IgD-negative memory B cell (primary cell): ENCODE results near the gene SPINK9. TPM values are rescaled to one million over a fixed set of nuclear protein-coding genes. Genes with fewer than 3 reads are reported as not detected.

ENCODE experiments used
- H3K27ac Mint-ChIP-seq, 3 donors: one replicate each; pipeline ENCODE4 v1.8.0; 2020 to 2022; ENCODE audit warnings: mild to moderate bottlenecking in 3 of 3, mixed read lengths in 3 of 3, moderate library complexity in 1 of 3
- H3K27me3 Mint-ChIP-seq: one replicate; pipeline ENCODE4 v1.8.0; 2021; ENCODE audit warnings: mixed read lengths
- H3K36me3 Mint-ChIP-seq: one replicate; pipeline ENCODE4 v1.8.0; 2020; ENCODE audit warnings: mild to moderate bottlenecking, mixed read lengths
- H3K4me1 Mint-ChIP-seq, 3 donors: one replicate each; pipeline ENCODE4 v1.8.0; 2020 to 2022; ENCODE audit warnings: mixed read lengths in 3 of 3, mild to moderate bottlenecking in 1 of 3
- H3K4me3 Mint-ChIP-seq, 4 donors: one replicate each; pipeline ENCODE4 v1.8.0; 2020 to 2022; ENCODE audit warnings: mild to moderate bottlenecking in 4 of 4, mixed read lengths in 4 of 4, moderate library complexity in 3 of 4
- H3K9me3 Mint-ChIP-seq, 3 donors: one replicate each; pipeline ENCODE4 v1.8.0; 2020 to 2021; ENCODE audit warnings: mixed read lengths in 3 of 3, mild to moderate bottlenecking in 1 of 3
- polyA plus RNA-seq: library from polyadenylated mRNA; unstranded; fragments of 300-500 nt; fragmentation: Illumina TruSeq; gene quantifications from one replicate; pipeline ENCODE4 v1.2.3, GENCODE V29; 2021

The SPINK9 gene
- polyA plus RNA-seq, 1 donor from 2014 or later = not detected

GRCh38 chr5:148381906-148382305 lies 46.5 kb downstream of the SPINK9 start:
- peaks cover 3% of the 10 kb centered on the region for H3K27me3 Mint-ChIP-seq
- peaks cover 17 to 32% (median 18%) of the 10 kb centered on the region in 3 donors for H3K4me1 Mint-ChIP-seq
- peaks cover 0 to 9% (median 5%) of the 10 kb centered on the region in 3 donors for H3K9me3 Mint-ChIP-seq
- H3K27ac Mint-ChIP-seq = no peak overlapping the region
- H3K36me3 Mint-ChIP-seq = peaks cover 3% of the 10 kb centered on the region
- peak overlapping the region in 1 of 4 donors; percentile 36 for H3K4me3 Mint-ChIP-seq

GRCh38 chr5:148382961-148383360 lies 47.6 kb downstream of the SPINK9 start:
- Mint-ChIP-seq H3K4me3 (peak overlapping the region; percentile 85 to 94 (median 90)), H3K27ac (peak overlapping the region; percentile 82 to 98 (median 97)), H3K4me1 (peaks cover 17 to 37% (median 22%) of the 10 kb centered on the region in 3 donors), H3K9me3 (peaks cover 0 to 9% (median 5%) of the 10 kb centered on the region in 3 donors), H3K36me3 (no peaks in the 10 kb centered on the region), H3K27me3 (peaks cover 3% of the 10 kb centered on the region)

GRCh38 chr5:148383564-148384379 lies 48.4 kb downstream of the SPINK9 start, which contains the start of gene FBXO38:
TSS of gene FBXO38 (plus strand) at chr5:148383958. CDS start at chr5:148394777, 10,819 bp downstream.
- H3K4me3 Mint-ChIP-seq = peak within 1 kb of the TSS; percentile 85 to 94 (median 90)
- no peaks in the 10 kb centered on the region for H3K36me3 Mint-ChIP-seq
- H3K9me3 Mint-ChIP-seq = peaks cover 0 to 4% (median 0%) of the 10 kb centered on the region in 3 donors
- H3K27ac Mint-ChIP-seq = peak within 1 kb of the TSS; percentile 82 to 98 (median 97)
- peaks cover 3% of the 10 kb centered on the region for H3K27me3 Mint-ChIP-seq
- peaks cover 21 to 41% (median 25%) of the 10 kb centered on the region in 3 donors for H3K4me1 Mint-ChIP-seq

GRCh38 chr5:148384380-148384737 lies 49.0 kb downstream of the SPINK9 start:
- H3K4me3 Mint-ChIP-seq = peak overlapping the region; percentile 85 to 94 (median 90)

GRCh38 chr5:148385094-148385493 lies 49.7 kb downstream of the SPINK9 start:
- peaks cover 3% of the 10 kb centered on the region for H3K27me3 Mint-ChIP-seq
- H3K4me3 Mint-ChIP-seq = peak overlapping the region; percentile 38 to 94 (median 86)
- no peaks in the 10 kb centered on the region for H3K9me3 Mint-ChIP-seq
- H3K36me3 Mint-ChIP-seq = no peaks in the 10 kb centered on the region
- peaks cover 23 to 49% (median 28%) of the 10 kb centered on the region in 3 donors for H3K4me1 Mint-ChIP-seq
- peak overlapping the region in 2 of 3 donors; percentile 82 to 97 for H3K27ac Mint-ChIP-seq

More at GRCh38 chr5:148384380-148384737, 49.0 kb downstream of the SPINK9 start:
- peaks cover 3% of the 10 kb centered on the region for H3K27me3 Mint-ChIP-seq
- H3K9me3 Mint-ChIP-seq = peaks cover 0 to 3% (median 0%) of the 10 kb centered on the region in 3 donors
- H3K27ac Mint-ChIP-seq = peak overlapping the region; percentile 82 to 98 (median 97)
- no peaks in the 10 kb centered on the region for H3K36me3 Mint-ChIP-seq
- peaks cover 23 to 47% (median 28%) of the 10 kb centered on the region in 3 donors for H3K4me1 Mint-ChIP-seq

GRCh38 chr5:148386041-148386440 lies 50.7 kb downstream of the SPINK9 start:
- peaks cover 3% of the 10 kb centered on the region for H3K27me3 Mint-ChIP-seq
- no peaks in the 10 kb centered on the region for H3K36me3 Mint-ChIP-seq
- H3K4me1 Mint-ChIP-seq = peaks cover 25 to 54% (median 35%) of the 10 kb centered on the region in 3 donors
- H3K27ac Mint-ChIP-seq = peak overlapping the region in 1 of 3 donors; percentile 82
- H3K4me3 Mint-ChIP-seq = peak overlapping the region in 2 of 4 donors; percentile 3 to 87
- no peaks in the 10 kb centered on the region for H3K9me3 Mint-ChIP-seq

GRCh38 chr5:148387325-148387724 lies 52.0 kb downstream of the SPINK9 start:
- Mint-ChIP-seq H3K27ac (peak overlapping the region in 2 of 3 donors; percentile 6 to 36), H3K4me1 (peaks cover 29 to 57% (median 45%) of the 10 kb centered on the region in 3 donors), H3K36me3 (no peaks in the 10 kb centered on the region), H3K4me3 (peak overlapping the region in 1 of 4 donors; percentile 64), H3K27me3 (no peaks in the 10 kb centered on the region), H3K9me3 (no peaks in the 10 kb centered on the region)

GRCh38 chr5:148388696-148389095 lies 53.3 kb downstream of the SPINK9 start:
- peak overlapping the region in 1 of 3 donors; percentile 36 for H3K27ac Mint-ChIP-seq
- no peaks in the 10 kb centered on the region for H3K9me3 Mint-ChIP-seq
- peak overlapping the region in 1 of 4 donors; percentile 5 for H3K4me3 Mint-ChIP-seq
- no peaks in the 10 kb centered on the region for H3K36me3 Mint-ChIP-seq
- H3K4me1 Mint-ChIP-seq = peaks cover 28 to 54% (median 46%) of the 10 kb centered on the region in 3 donors
- H3K27me3 Mint-ChIP-seq = no peaks in the 10 kb centered on the region

Other genes with a start within 250 kb of the SPINK9 start
- not detected for gene SPINK14, start 167.0 kb upstream of the SPINK9 start, polyA plus RNA-seq
- not detected for gene SPINK6, start 132.5 kb upstream of the SPINK9 start, polyA plus RNA-seq
- gene MARCOL, start 97.0 kb upstream of the SPINK9 start, polyA plus RNA-seq = not detected
- gene SPINK13, start 66.8 kb upstream of the SPINK9 start, polyA plus RNA-seq = not detected
- gene SPINK7, start 23.1 kb upstream of the SPINK9 start, polyA plus RNA-seq = not detected
- 20.1 TPM for gene FBXO38, start 48.4 kb downstream of the SPINK9 start, polyA plus RNA-seq